Mucosa of gallbladder (tissue), 1 donor: ENCODE measurements around the gene UQCRC1. TPM values are rescaled to one million over a fixed set of nuclear protein-coding genes. Genes with fewer than 3 reads are reported as not detected.
"Not testable (repeated sequence)": the region's sequence is repeated elsewhere in the genome, so short reads cannot be mapped to it uniquely, and the experiment has no call there.

ENCODE experiments used
- DNase-seq: peaks from one replicate; pipeline ENCODE4 v3.0.0-alpha.2; 2020; ENCODE audit warnings: low spot score
- total RNA-seq: library from RNA; stranded (reverse); gene quantifications from one replicate; pipeline ENCODE4 v1.2.1, GENCODE V29; 2021
- donor health status: DM: no; HTN: no; CAD: no.

Gene UQCRC1
- total RNA-seq, 1 donor from 2014 or later, result 193 TPM

DNA sequence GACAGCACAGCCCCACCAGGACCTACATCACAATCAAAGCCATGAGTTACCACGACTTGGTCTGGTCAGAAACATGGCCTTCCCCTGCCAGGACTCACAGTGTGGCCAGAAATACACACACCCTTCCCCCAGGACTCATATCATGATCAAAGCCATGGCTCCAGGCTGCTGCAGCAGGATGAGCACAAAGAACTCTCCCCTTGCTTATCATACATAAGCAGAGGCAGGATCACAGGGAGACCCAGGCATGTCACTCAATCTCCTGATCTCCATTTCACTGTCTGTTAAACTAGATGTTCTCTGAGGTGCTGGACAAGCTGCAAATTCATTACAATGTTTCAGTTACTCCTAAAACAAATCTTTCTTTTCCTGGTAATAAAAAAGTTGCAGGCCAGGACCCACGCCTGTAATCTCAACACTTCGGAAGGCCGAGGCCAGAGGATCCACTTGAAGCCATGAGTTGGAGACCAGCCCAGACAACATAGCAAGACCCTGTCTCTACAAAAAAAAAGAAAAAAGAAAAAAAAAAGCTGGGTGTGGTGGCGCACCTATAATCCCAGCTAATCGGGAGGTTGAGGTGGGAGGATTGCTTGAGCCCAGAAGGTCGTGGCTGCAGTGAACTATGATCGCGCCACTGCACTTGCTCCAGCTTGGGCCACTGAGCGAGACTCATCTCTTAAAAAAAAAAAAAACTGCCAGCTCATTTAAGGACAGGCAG, 54.1 kb downstream of the UQCRC1 start:
- no peak for DNase-seq

DNA sequence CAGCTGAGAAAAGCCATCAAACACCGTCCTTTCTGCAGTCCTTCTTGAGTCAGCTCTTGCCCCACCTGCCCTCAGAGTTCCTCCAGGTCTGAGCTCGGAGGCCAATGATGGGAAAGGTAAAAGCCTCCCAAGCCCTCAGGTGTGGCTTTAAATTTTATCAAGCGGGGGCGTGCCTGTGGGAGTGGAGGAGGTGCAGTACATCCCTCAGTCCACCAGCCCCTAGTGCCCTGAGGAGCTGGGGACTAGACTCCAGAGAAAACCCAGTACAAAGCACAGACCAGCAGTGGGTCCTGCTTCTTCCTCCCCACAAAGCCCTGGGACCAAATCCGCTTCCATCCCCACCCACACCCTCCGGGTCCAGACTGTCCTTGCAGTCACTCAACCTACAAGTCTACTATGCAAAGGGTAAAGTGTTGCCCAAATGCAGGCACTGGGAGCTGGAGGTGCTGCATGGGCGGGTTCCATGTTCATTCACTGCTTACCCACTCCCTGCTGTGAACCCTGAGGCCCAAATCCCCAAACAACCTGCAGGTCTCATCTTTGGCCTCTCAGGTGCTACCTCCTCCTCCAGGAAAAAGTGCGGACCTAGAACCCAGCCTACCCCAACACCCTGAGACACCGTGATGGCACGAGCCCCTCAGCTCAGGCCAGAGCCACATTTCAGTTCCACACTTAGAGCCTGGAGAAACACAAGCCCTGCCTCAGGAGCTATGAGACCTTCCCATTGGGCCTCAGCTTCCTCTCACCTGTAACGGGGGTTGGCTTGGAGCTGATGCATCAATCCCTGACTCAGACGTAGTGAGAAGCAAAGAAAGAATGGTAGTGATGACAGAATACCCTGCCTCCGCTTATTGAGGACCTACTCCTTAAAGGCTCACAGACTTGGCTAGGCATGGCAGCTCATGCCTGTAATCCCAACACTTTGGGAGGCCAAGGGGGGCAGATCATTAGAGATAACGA, 55.3 kb downstream of the UQCRC1 start:
- no peak for DNase-seq

DNA sequence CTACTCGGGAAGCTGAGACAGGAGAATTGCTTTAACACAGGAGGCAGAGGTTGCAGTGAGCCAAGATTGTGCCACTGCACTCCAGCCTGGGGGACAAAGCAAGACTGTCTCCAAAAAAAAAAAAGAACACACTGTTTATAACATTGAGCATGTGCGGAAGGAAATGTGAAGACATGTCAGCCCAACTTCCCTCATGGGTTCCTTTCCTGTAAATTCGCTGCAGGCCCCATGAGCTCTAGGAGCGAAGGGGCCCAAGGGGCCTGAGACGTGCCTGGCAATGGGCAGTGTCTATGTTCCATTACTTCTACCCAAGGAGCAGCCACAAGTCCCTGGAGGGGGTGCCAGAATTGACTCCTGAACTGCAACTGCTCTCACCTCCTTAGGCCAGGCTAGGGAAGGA, 56.1 kb downstream of the UQCRC1 start:
- DNase-seq, result no peak

DNA sequence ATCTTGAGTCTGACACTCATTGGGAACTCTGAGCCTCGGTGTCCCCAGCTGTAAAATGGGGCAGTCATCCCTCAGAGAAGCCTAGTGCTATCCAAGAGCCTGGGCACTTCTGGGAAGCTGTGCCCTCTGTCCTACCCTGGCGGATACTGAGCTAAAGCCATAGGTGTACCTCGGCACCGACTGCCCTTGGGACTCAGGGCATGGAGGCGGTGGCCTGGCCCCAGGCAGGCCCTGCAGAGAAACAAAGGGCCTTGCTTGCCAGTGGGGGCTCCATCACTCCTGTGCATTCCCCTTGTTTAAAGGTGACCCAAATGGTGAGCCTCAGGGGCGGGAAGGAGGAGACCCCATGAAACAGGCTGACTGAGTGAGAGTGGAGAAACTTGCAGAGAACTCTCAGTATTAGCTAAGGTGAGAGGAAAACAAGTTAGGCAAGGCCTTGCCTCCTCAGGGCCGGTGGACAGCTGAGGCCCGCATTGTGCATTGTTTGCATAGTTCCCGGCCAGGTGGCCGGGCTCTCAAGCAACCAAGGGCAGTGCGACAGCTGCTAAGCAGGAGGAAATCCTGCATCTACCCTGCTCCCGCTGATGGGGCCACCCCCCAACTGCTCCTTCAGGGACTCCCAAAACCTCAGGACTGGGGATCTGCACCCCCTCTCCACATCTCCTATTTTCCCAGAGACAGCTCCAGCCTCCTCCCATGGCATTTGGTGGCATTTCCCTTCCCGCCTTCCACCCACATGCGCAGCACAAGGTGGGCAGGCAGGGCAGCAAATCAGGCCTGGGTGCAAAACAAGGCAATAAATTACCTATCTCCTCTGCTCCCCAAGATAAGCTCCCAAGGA, 57.1 kb downstream of the UQCRC1 start:
- no peak for DNase-seq

DNA sequence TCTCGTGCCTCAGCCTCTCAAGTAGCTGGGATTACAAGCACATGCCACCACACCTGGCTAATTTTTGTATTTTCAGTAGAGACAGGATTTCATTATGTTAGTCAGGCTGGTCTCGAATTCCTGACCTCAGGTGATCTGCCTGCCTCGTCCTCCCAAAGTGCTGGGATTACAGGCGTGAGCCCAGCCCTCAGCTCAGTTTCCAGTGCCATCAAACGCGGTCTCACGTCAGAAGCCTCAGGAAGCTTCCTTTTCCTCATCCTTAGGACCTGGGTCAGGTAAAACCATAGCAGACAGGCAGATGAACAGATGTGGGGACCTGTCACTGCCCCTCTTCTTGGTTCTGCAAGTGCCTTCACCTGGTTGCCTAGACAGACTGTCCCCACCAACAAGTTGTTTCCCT, 57.8 kb downstream of the UQCRC1 start:
- DNase-seq, result not testable (repeated sequence)

Other genes with a start within 250 kb of the UQCRC1 start
- not detected for gene FBXW12, start 237.4 kb downstream of the UQCRC1 start, total RNA-seq
- gene PLXNB1, start 179.6 kb downstream of the UQCRC1 start, total RNA-seq, result 257 TPM
- 10.1 TPM for gene CCDC51, start 169.5 kb downstream of the UQCRC1 start, total RNA-seq
- gene TMA7, start 169.4 kb downstream of the UQCRC1 start, total RNA-seq, result 165 TPM
- 4.6 TPM for gene ATRIP, start 162.9 kb downstream of the UQCRC1 start, total RNA-seq
- 181 TPM for gene SHISA5, start 105.5 kb downstream of the UQCRC1 start, total RNA-seq
- gene PFKFB4, start 52.8 kb downstream of the UQCRC1 start, total RNA-seq, result 4.3 TPM
- not detected for gene UCN2, start 45.9 kb downstream of the UQCRC1 start, total RNA-seq
- gene COL7A1, start 14.3 kb downstream of the UQCRC1 start, total RNA-seq, result 9.4 TPM
- not detected for gene TMEM89, start 12.1 kb upstream of the UQCRC1 start, total RNA-seq
- gene SLC26A6, start 25.8 kb upstream of the UQCRC1 start, total RNA-seq, result 31.1 TPM
- gene CELSR3, start 53.2 kb upstream of the UQCRC1 start, total RNA-seq, result 0.75 TPM
- gene NCKIPSD, start 76.3 kb upstream of the UQCRC1 start, total RNA-seq, result 42.3 TPM
- gene IP6K2, start 107.6 kb upstream of the UQCRC1 start, total RNA-seq, result 98.3 TPM
- 61.9 TPM for gene PRKAR2A, start 238.2 kb upstream of the UQCRC1 start, total RNA-seq